GM12878 (cell line): ENCODE data around the gene ERC2.

Source experiments
- CTCF ChIP-seq, 3 experiments: IDR thresholded peaks in 2 of 3; conservative IDR thresholded peaks in 1 of 3; 2 replicates each; pipeline ENCODE4 v1.5.1; 2011; ENCODE audit warnings: low read depth in 3 of 3, low read length in 3 of 3, mild to moderate bottlenecking in 3 of 3, control low read depth in 2 of 3, moderate library complexity in 2 of 3, inconsistent platforms in 1 of 3, mixed read lengths in 1 of 3; ENCODE audit not compliant: control insufficient read depth in 2 of 3, insufficient read depth in 1 of 3; ENCODE audit errors: extremely low read depth in 1 of 3
- GABPA ChIP-seq: IDR thresholded peaks from 2 replicates; pipeline ENCODE4 v1.6.1; 2014; ENCODE audit warnings: antibody characterized with exemption, low read depth, mild to moderate bottlenecking, inconsistent platforms
- RBBP5 ChIP-seq: fragments of 200-600 bp; sonication (generic); conservative IDR thresholded peaks from 2 replicates; pipeline ENCODE4 v1.6.1; 2016
- TAF1 ChIP-seq: IDR thresholded peaks from 2 replicates; pipeline ENCODE4 v1.6.1; 2011; ENCODE audit warnings: mild to moderate bottlenecking, low read depth, low read length, borderline replicate concordance

- TF ChIP-seq CTCF (IDR thresholded peaks at IDR 0.05 in 2 of 3, conservative IDR thresholded peaks at IDR 0.05 in 1 of 3; ENCODE audit: control insufficient read depth in 2 of 3, extremely low read depth in 1 of 3, insufficient read depth in 1 of 3, low read depth in 3 of 3, low read length in 3 of 3) = no peak
- TF ChIP-seq RBBP5 = no peak
- TF ChIP-seq TAF1 = no peak
- no peak for TF ChIP-seq GABPA
Observed at GRCh38 chr3:55626279-55626665, 842.0 kb downstream of the ERC2 start.
